Neural cell (in vitro differentiated cells): Measurements from ENCODE around the gene MRPS34.

Source experiments
- CTCF ChIP-seq: fragments of 450-650 bp; IDR thresholded peaks from 2 replicates; pipeline ENCODE4 v1.5.1; 2014; ENCODE audit warnings: antibody characterized with exemption, mild to moderate bottlenecking, moderate library complexity; ENCODE audit not compliant: poor library complexity, severe bottlenecking
- RAD21 ChIP-seq: fragments of 450-650 bp; conservative IDR thresholded peaks from 2 replicates; pipeline ENCODE4 v1.6.1; 2014; ENCODE audit warnings: antibody characterized with exemption, mild to moderate bottlenecking, moderate library complexity

GRCh38 chr16:1764971-1765370 lies 8.0 kb downstream of the MRPS34 start:
- TF ChIP-seq CTCF (no peak), RAD21 (no peak)
